Smooth muscle cell (in vitro differentiated cells): ENCODE data around the gene NXPE3. TPM values are rescaled to one million over a fixed set of nuclear protein-coding genes. Genes with fewer than 3 reads are reported as not detected.

Source experiments
- DNase-seq: peaks from one replicate; lab custom pipeline; 2025; ENCODE audit not compliant: unreplicated experiment; lab: John Stamatoyannopoulos, UW
- H2AFZ ChIP-seq: fragments of 200-600 bp; sonication (generic); 2 replicates; pipeline ENCODE4 v1.6.0; 2016; ENCODE audit warnings: antibody characterized with exemption, low read depth, mild to moderate bottlenecking
- H3F3A ChIP-seq: fragments of 200-600 bp; sonication (generic); 2 replicates; pipeline ENCODE4 v1.6.0; 2017; ENCODE audit warnings: antibody characterized with exemption, low read depth
- H3K27ac ChIP-seq: fragments of 200-600 bp; sonication (generic); 2 replicates; pipeline ENCODE4 v1.5.1; 2016; ENCODE audit warnings: low read depth, mild to moderate bottlenecking
- H3K27me3 ChIP-seq: fragments of 200-600 bp; sonication (generic); 2 replicates; pipeline ENCODE4 v1.6.1; 2016; ENCODE audit warnings: low read depth, mild to moderate bottlenecking
- H3K36me3 ChIP-seq: fragments of 200-600 bp; sonication (generic); 2 replicates; pipeline ENCODE4 v1.5.1; 2016; ENCODE audit warnings: low read depth
- H3K4me1 ChIP-seq: fragments of 200-600 bp; sonication (generic); 2 replicates; pipeline ENCODE4 v1.5.1; 2016; ENCODE audit warnings: low read depth
- H3K4me2 ChIP-seq: fragments of 200-600 bp; sonication (generic); 2 replicates; pipeline ENCODE4 v1.6.0; 2016; ENCODE audit warnings: mild to moderate bottlenecking
- H3K4me3 ChIP-seq: fragments of 200-600 bp; sonication (generic); 2 replicates; pipeline ENCODE4 v1.5.1; 2016; ENCODE audit warnings: mild to moderate bottlenecking
- H3K79me2 ChIP-seq: fragments of 200-600 bp; sonication (generic); 2 replicates; pipeline ENCODE4 v1.6.0; 2016; ENCODE audit warnings: low read depth, mild to moderate bottlenecking
- H3K9ac ChIP-seq: fragments of 200-600 bp; sonication (generic); 2 replicates; pipeline ENCODE4 v1.6.0; 2016; ENCODE audit warnings: low read depth
- H3K9me3 ChIP-seq: fragments of 200-600 bp; sonication (generic); replicated peaks from 2 replicates; pipeline ENCODE4 v1.5.1; 2016; ENCODE audit warnings: low read depth
- H4K20me1 ChIP-seq: fragments of 200-600 bp; sonication (generic); 2 replicates; pipeline ENCODE4 v1.6.0; 2016; ENCODE audit warnings: low read depth
- WGBS: methylation state at CpG from one replicate; pipeline ENCODE4 v1.1.7; 2016; ENCODE audit warnings: low lambda C conversion rate; 5-methylcytosine and 5-hydroxymethylcytosine counted together
- polyA plus RNA-seq: library from polyadenylated mRNA; unstranded; fragments of >200 nt; fragmentation: Nextera tagmentation; extraction: Ambion mirVana; gene quantifications from 2 replicates; pipeline ENCODE4 v1.2.1, GENCODE V29; 2016
- total RNA-seq: library from RNA; depleted of rRNA; stranded (reverse); fragments of >200 nt; gene quantifications from 2 replicates; pipeline ENCODE4 v1.2.3, GENCODE V29; 2014
- TF ChIP-seq, protein P1 (sequence below): fragments of 200-600 bp; sonication (generic); IDR thresholded peaks from 2 replicates; pipeline ENCODE4 v1.5.1; 2017; ENCODE audit warnings: borderline replicate concordance, mild to moderate bottlenecking, antibody characterized with exemption; ENCODE audit not compliant: insufficient read depth, poor library complexity, severe bottlenecking

The NXPE3 gene
- total and polyA plus RNA-seq, 2 experiments from 2014 or later, result 7.0 to 8.6 TPM

GRCh38 chr3:101854608-101855304, 75.7 kb downstream of the NXPE3 start:
- no peak overlapping the region for H3K9ac ChIP-seq
- no peak overlapping the region for H2AFZ ChIP-seq
- peaks cover 64% of the 10 kb centered on the region for H3K36me3 ChIP-seq
- peak overlapping the region; percentile 96 for H3K4me3 ChIP-seq
- WGBS, result 94% methylated on average over 2 of the region's 2 CpGs
- H4K20me1 ChIP-seq, result peaks cover 100% of the 10 kb centered on the region
- DNase-seq, result no peak
- TF ChIP-seq, protein P1, sequence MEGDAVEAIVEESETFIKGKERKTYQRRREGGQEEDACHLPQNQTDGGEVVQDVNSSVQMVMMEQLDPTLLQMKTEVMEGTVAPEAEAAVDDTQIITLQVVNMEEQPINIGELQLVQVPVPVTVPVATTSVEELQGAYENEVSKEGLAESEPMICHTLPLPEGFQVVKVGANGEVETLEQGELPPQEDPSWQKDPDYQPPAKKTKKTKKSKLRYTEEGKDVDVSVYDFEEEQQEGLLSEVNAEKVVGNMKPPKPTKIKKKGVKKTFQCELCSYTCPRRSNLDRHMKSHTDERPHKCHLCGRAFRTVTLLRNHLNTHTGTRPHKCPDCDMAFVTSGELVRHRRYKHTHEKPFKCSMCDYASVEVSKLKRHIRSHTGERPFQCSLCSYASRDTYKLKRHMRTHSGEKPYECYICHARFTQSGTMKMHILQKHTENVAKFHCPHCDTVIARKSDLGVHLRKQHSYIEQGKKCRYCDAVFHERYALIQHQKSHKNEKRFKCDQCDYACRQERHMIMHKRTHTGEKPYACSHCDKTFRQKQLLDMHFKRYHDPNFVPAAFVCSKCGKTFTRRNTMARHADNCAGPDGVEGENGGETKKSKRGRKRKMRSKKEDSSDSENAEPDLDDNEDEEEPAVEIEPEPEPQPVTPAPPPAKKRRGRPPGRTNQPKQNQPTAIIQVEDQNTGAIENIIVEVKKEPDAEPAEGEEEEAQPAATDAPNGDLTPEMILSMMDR, result no peak
- H3K27me3 ChIP-seq, result no peaks in the 10 kb centered on the region
- peak overlapping the region; percentile 90 for H3K27ac ChIP-seq
- H3K79me2 ChIP-seq, result peaks cover 65% of the 10 kb centered on the region
- H3F3A ChIP-seq, result peaks cover 85% of the 10 kb centered on the region
- peak overlapping the region; percentile 88 for H3K4me2 ChIP-seq
- no peaks in the 10 kb centered on the region for H3K9me3 ChIP-seq
- peaks cover 4% of the 10 kb centered on the region for H3K4me1 ChIP-seq

- Histone ChIP-seq H3K27me3 (no peaks in the 10 kb centered on the region), H3F3A (peaks cover 88% of the 10 kb centered on the region), H3K27ac (peak overlapping the region; percentile 53), H4K20me1 (peaks cover 99% of the 10 kb centered on the region), H3K4me1 (peaks cover 3% of the 10 kb centered on the region), H3K9ac (no peak overlapping the region), H3K4me3 (peak overlapping the region; percentile 36), H3K9me3 (no peaks in the 10 kb centered on the region), H3K36me3 (peaks cover 64% of the 10 kb centered on the region), H2AFZ (no peak overlapping the region), H3K79me2 (peaks cover 39% of the 10 kb centered on the region), H3K4me2 (peak overlapping the region; percentile 88)
- DNase-seq, result no peak
- TF ChIP-seq, protein P1, result no peak
- WGBS, result 92% methylated on average over 8 of the region's 8 CpGs
Observed at GRCh38 chr3:101857301-101857741, 78.3 kb downstream of the NXPE3 start.

GRCh38 chr3:101858464-101859030, 79.5 kb downstream of the NXPE3 start:
- Histone ChIP-seq H3K79me2 (peaks cover 27% of the 10 kb centered on the region), H3K4me3 (peak overlapping the region; percentile 36), H3K9me3 (no peaks in the 10 kb centered on the region), H3K27me3 (no peaks in the 10 kb centered on the region), H3K4me1 (no peaks in the 10 kb centered on the region), H3K27ac (peak overlapping the region; percentile 53), H3K4me2 (peak overlapping the region; percentile 88), H4K20me1 (peaks cover 86% of the 10 kb centered on the region), H3F3A (peaks cover 76% of the 10 kb centered on the region), H2AFZ (no peak overlapping the region), H3K9ac (no peak overlapping the region), H3K36me3 (peaks cover 52% of the 10 kb centered on the region)
- no peak for DNase-seq
- 51% methylated on average over 4 of the region's 4 CpGs for WGBS
- TF ChIP-seq, protein P1, result no peak
